PFSK-1 (cell line): ENCODE results near the gene TBC1D16.

Source experiments
- FOXP2 ChIP-seq: optimal IDR thresholded peaks from 2 replicates; pipeline ENCODE3; 2011; ENCODE audit warnings: borderline replicate concordance, control low read depth, inconsistent platforms; ENCODE audit not compliant: insufficient read depth; ENCODE audit errors: extremely low read length, extremely low read depth
- POLR2AphosphoS5 ChIP-seq: IDR thresholded peaks from 2 replicates; pipeline ENCODE4 v1.6.1; 2012; ENCODE audit warnings: low read depth, mild to moderate bottlenecking, control low read depth, low read length, moderate library complexity
- SIN3A ChIP-seq: IDR thresholded peaks from 2 replicates; pipeline ENCODE4 v1.6.1; 2012; ENCODE audit warnings: mild to moderate bottlenecking, low read length, moderate library complexity, borderline replicate concordance; ENCODE audit not compliant: insufficient read depth
- TAF1 ChIP-seq: IDR thresholded peaks from 2 replicates; pipeline ENCODE4 v1.6.1; 2012; ENCODE audit warnings: low read length, control low read depth, borderline replicate concordance; ENCODE audit not compliant: insufficient read depth
- TF ChIP-seq, protein P1 (sequence below), 2 experiments: IDR thresholded peaks; 2 replicates each; pipeline versions ENCODE4 v1.6.1 to v1.8.0; 2011 to 2012; ENCODE audit warnings: low read depth in 2 of 2, low read length in 2 of 2, control low read depth in 1 of 2, inconsistent platforms in 1 of 2, mild to moderate bottlenecking in 1 of 2, moderate library complexity in 1 of 2; ENCODE audit not compliant: insufficient read depth in 1 of 2

DNA sequence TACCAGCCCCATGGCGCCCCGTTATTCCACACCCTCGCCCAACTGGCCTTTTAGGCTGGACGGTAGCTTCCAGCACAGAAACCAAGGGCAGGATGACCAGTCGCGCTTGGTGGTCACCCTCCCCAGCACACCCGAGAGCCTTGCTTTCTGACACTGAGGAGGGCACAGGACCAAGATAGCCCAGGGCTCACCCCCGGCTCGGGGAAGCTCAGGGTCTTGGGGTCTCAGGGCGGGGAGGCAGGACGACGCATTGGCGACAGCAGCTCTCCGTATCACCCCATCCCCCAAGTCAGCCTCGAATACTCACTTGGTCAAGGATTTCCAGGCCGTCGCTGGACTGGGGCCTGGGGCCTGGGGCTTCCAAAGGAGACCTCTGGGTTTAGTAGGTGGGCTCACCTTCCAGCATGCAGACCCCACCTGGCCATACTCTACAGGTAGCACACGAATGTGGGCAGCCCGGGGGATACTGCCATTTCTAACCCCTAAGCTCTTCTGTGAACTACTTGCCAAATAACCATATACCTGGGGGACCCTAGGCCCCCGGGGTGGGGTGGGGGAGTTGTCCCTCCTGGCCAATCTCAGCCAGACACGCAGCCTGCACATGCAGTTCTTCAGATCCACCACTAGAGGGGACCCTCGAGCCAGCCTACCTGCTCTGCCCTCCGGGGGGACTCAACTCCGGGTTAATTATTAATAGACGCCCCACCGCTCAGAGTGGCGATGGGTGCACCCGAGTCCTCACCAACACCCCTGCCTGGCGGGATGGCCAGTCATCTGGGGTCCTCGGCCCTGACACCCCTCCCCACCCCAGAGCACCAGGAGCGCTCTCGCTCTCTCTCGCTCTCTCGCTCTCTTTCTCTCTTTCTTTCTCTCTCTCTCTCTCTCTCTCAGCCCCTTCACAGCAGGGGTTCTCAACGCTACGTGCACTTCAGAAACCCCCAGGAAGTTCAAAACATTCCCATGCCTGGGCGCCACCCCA, 30.0 kb downstream of the TBC1D16 start:
- TF ChIP-seq POLR2AphosphoS5 (no peak), TAF1 (no peak), SIN3A (no peak), FOXP2 (no peak)
- TF ChIP-seq, protein P1, sequence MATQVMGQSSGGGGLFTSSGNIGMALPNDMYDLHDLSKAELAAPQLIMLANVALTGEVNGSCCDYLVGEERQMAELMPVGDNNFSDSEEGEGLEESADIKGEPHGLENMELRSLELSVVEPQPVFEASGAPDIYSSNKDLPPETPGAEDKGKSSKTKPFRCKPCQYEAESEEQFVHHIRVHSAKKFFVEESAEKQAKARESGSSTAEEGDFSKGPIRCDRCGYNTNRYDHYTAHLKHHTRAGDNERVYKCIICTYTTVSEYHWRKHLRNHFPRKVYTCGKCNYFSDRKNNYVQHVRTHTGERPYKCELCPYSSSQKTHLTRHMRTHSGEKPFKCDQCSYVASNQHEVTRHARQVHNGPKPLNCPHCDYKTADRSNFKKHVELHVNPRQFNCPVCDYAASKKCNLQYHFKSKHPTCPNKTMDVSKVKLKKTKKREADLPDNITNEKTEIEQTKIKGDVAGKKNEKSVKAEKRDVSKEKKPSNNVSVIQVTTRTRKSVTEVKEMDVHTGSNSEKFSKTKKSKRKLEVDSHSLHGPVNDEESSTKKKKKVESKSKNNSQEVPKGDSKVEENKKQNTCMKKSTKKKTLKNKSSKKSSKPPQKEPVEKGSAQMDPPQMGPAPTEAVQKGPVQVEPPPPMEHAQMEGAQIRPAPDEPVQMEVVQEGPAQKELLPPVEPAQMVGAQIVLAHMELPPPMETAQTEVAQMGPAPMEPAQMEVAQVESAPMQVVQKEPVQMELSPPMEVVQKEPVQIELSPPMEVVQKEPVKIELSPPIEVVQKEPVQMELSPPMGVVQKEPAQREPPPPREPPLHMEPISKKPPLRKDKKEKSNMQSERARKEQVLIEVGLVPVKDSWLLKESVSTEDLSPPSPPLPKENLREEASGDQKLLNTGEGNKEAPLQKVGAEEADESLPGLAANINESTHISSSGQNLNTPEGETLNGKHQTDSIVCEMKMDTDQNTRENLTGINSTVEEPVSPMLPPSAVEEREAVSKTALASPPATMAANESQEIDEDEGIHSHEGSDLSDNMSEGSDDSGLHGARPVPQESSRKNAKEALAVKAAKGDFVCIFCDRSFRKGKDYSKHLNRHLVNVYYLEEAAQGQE (IDR thresholded peaks at IDR 0.05; ENCODE audit: insufficient read depth in 1 of 2, low read depth in 2 of 2, low read length in 2 of 2) = no peak
